Stomach (tissue), 9 donors: ENCODE results near the gene MIER1. TPM values are rescaled to one million over a fixed set of nuclear protein-coding genes. Genes with fewer than 3 reads are reported as not detected.

Source experiments
- DNase-seq, 2 donors: peaks; one replicate each; pipeline versions ENCODE4 v3.0.0 to v3.0.0-alpha.2; 2013 to 2019
- H3K27ac ChIP-seq, 5 donors: fragments of 200-600 bp in 4 of 5; sonication (generic) in 4 of 5; one replicate each; pipeline ENCODE4 v1.5.1; 2013 to 2019; ENCODE audit warnings: mild to moderate bottlenecking in 1 of 5, moderate library complexity in 1 of 5
- H3K27me3 ChIP-seq, 3 donors: fragments of 200-600 bp; sonication (generic); one replicate each; pipeline ENCODE4 v1.5.1; 2017 to 2019; ENCODE audit warnings: mixed run types in 1 of 3
- H3K36me3 ChIP-seq, 4 donors: fragments of 200-600 bp; sonication (generic); 1 replicate in 3 of 4; 2 replicates in 1 of 4; pipeline ENCODE4 v1.5.1; 2016 to 2019
- H3K4me1 ChIP-seq, 4 donors: fragments of 200-600 bp; sonication (generic); one replicate each; pipeline ENCODE4 v1.5.1; 2016 to 2019
- H3K4me3 ChIP-seq, 4 donors: fragments of 200-600 bp; sonication (generic) in 3 of 4; one replicate each; pipeline ENCODE4 v1.5.1; 2016 to 2019; ENCODE audit warnings: mild to moderate bottlenecking in 1 of 4
- H3K9me3 ChIP-seq, 4 donors: fragments of 200-600 bp; sonication (generic); one replicate each; pipeline ENCODE4 v1.5.1; 2016 to 2019
- CTCF ChIP-seq, 7 experiments: fragments of 450-650 bp in 4 of 7; fragments of 200-600 bp in 3 of 7; sonication (generic) in 3 of 7; IDR thresholded peaks; one replicate each; pipeline ENCODE4 v1.5.1; 2016 to 2019; ENCODE audit warnings: antibody characterized with exemption in 7 of 7, control low read depth in 2 of 7, mild to moderate bottlenecking in 1 of 7
- EP300 ChIP-seq: sonication (generic); formaldehyde crosslinking; IDR thresholded peaks from one replicate; pipeline ENCODE4 v1.6.1; 2017; ENCODE audit warnings: antibody characterized with exemption
- POLR2A ChIP-seq, 4 donors: fragments of 450-650 bp; IDR thresholded peaks; one replicate each; pipeline ENCODE4 v1.6.1; 2016; ENCODE audit warnings: antibody characterized with exemption in 4 of 4, control low read depth in 2 of 4, mild to moderate bottlenecking in 1 of 4, moderate library complexity in 1 of 4
- POLR2AphosphoS5 ChIP-seq, 3 donors: sonication (generic); formaldehyde crosslinking; IDR thresholded peaks; one replicate each; pipeline ENCODE4 v1.6.1; 2016; ENCODE audit warnings: antibody characterized with exemption in 3 of 3
- WGBS, 5 donors: extraction: QIAGEN DNeasy Blood & Tissue Kit in 3 of 5; methylation state at CpG; one replicate each; pipeline versions ENCODE4 v1.1.5 to v1.1.7; 2013 to 2018; 5-methylcytosine and 5-hydroxymethylcytosine counted together
- intact Hi-C: fragments of 100-400 bp; cut with DNase I; formaldehyde crosslinking; loops from one replicate; pipeline ENCODE4 v1.15.1; 2023; ENCODE audit warnings: low total_unique reads
- polyA plus RNA-seq, 3 donors: library from polyadenylated mRNA; stranded (reverse); fragments of 200-250 nt; gene quantifications; one replicate each; pipeline ENCODE4 v1.2.3, GENCODE V29; 2013
- total RNA-seq, 5 donors: library from RNA; depleted of rRNA; stranded (reverse); fragments of >200 nt; gene quantifications; one replicate each; pipeline versions ENCODE4 v1.1.0 to v1.2.3, GENCODE V29; 2014 to 2016
- donor health status: healthy with polysubstance abuse.
- donor health status: Bipolar disorder and iron deficiency.
- donor health status: healthy.

The MIER1 gene
- total and polyA plus RNA-seq, 8 donors, result 6.4 to 57.6 (median 27.7) TPM

GRCh38 chr1:66985835-66986234 lies 61.0 kb downstream of the MIER1 start:
- peaks cover 15 to 43% (median 24%) of the 10 kb centered on the region in 4 donors for H3K4me1 ChIP-seq
- intact Hi-C loops, result no loop called here
- H3K4me3 ChIP-seq, result no peak overlapping the region
- no peak overlapping the region for H3K27ac ChIP-seq
- 20 to 40% (median 31%) methylated on average over 1 of the region's 1 CpG for WGBS, 5 donors
- H3K36me3 ChIP-seq, result peaks cover 25 to 72% (median 62%) of the 10 kb centered on the region in 4 donors
- H3K27me3 ChIP-seq, result no peaks in the 10 kb centered on the region
- H3K9me3 ChIP-seq, result no peaks in the 10 kb centered on the region
- TF ChIP-seq CTCF (IDR thresholded peaks at IDR 0.05) (no peak), EP300 (no peak), POLR2AphosphoS5 (IDR thresholded peaks at IDR 0.05) (no peak), POLR2A (IDR thresholded peaks at IDR 0.05) (no peak)
- DNase-seq, result no peak

GRCh38 chr1:66993076-66993475 lies 68.3 kb downstream of the MIER1 start:
- Histone ChIP-seq H3K36me3 (peaks cover 13 to 46% (median 34%) of the 10 kb centered on the region in 4 donors), H3K27ac (no peak overlapping the region), H3K4me1 (peaks cover 0 to 10% (median 3%) of the 10 kb centered on the region in 4 donors), H3K27me3 (no peaks in the 10 kb centered on the region), H3K9me3 (no peaks in the 10 kb centered on the region), H3K4me3 (no peak overlapping the region)
- TF ChIP-seq EP300 (no peak), POLR2AphosphoS5 (IDR thresholded peaks at IDR 0.05) (no peak), POLR2A (IDR thresholded peaks at IDR 0.05) (no peak), CTCF (IDR thresholded peaks at IDR 0.05) (no peak)
- intact Hi-C loops, result no loop called here
- no peak for DNase-seq
- WGBS, 5 donors, result 91 to 98% (median 93%) methylated on average over 3 of the region's 3 CpGs

GRCh38 chr1:66996018-66996682 lies 71.4 kb downstream of the MIER1 start:
- no peaks in the 10 kb centered on the region for H3K27me3 ChIP-seq
- TF ChIP-seq CTCF (IDR thresholded peaks at IDR 0.05) (peak in 5 of 7 experiments; percentile 55 to 94 (median 65)), EP300 (no peak), POLR2AphosphoS5 (IDR thresholded peaks at IDR 0.05) (peak in 1 of 3 donors; percentile 61), POLR2A (IDR thresholded peaks at IDR 0.05) (no peak)
- peaks cover 3 to 43% (median 26%) of the 10 kb centered on the region in 4 donors for H3K36me3 ChIP-seq
- H3K4me3 ChIP-seq, result no peak overlapping the region
- peak; percentile 78 to 91 for DNase-seq
- H3K27ac ChIP-seq, result no peak overlapping the region
- no peaks in the 10 kb centered on the region for H3K9me3 ChIP-seq
- peaks cover 0 to 34% (median 13%) of the 10 kb centered on the region in 4 donors for H3K4me1 ChIP-seq
- WGBS, 5 donors, result 62 to 68% (median 65%) methylated on average over 7 of the region's 7 CpGs
- intact Hi-C loops, result loop anchor here (5.0 kb wide), 1 partner anchor 151 kb away; no protein-coding TSS in a partner anchor

GRCh38 chr1:66998972-66999371 lies 74.2 kb downstream of the MIER1 start:
- Histone ChIP-seq H3K36me3 (peaks cover 3 to 50% (median 26%) of the 10 kb centered on the region in 4 donors), H3K9me3 (no peaks in the 10 kb centered on the region), H3K4me3 (no peak overlapping the region), H3K27ac (no peak overlapping the region), H3K27me3 (no peaks in the 10 kb centered on the region), H3K4me1 (peaks cover 4 to 61% (median 32%) of the 10 kb centered on the region in 4 donors)
- no peak for DNase-seq
- TF ChIP-seq EP300, result no peak
- intact Hi-C loops, result loop anchor here (5.0 kb wide), 1 partner anchor 148 kb away; no protein-coding TSS in a partner anchor
